ENCODE measurements around the gene ABCC11.

DNA sequence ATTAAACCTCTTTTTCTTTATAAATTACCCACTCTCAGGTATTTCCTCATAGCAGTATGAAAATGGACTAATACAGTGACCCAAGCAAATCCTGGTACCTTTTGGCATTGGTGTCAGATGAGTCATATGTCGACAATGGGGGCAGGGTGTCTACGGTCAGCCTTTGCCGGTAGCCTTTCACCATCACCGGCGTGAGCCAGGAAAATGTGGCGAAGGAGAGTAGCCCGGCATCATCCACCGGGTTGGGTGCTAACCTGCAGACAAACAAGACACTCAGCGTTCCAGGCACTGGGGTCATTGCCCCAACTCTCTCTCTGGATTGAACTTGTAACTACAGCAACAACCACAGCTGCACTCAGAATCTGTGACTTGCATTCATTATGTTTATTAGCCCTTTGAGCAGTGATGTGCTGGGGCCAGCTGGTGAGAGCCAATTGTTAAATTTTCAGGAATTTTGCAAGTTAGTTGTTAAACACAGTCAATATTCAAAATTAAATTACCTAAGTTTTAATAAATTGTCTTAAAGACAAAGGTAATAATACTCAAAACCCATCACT lies 103.4 kb downstream of the ABCC11 start:
- TF ChIP-seq POLR2A (IDR thresholded peaks at IDR 0.05; ENCODE audit: low read length) (no peak), GATA1 (IDR thresholded peaks at IDR 0.05; ENCODE audit: low read depth, low read length) (no peak)

All from erythroblast (primary cell).